Adrenal gland (tissue), 5 donors: ENCODE data around the gene TRIM37.

ENCODE experiments used
- CTCF ChIP-seq, 6 experiments: fragments of 450-650 bp in 4 of 6; fragments of 200-600 bp in 2 of 6; sonication (generic) in 1 of 6; IDR thresholded peaks; 1 replicate in 5 of 6; 2 replicates in 1 of 6; pipeline versions ENCODE4 v1.5.1 to v1.8.0; 2016 to 2021; ENCODE audit warnings: antibody characterized with exemption in 6 of 6, mild to moderate bottlenecking in 2 of 6, moderate library complexity in 1 of 6
- POLR2A ChIP-seq, 2 donors: fragments of 450-650 bp; IDR thresholded peaks; one replicate each; pipeline ENCODE4 v1.6.1; 2017; ENCODE audit warnings: antibody characterized with exemption in 2 of 2, mild to moderate bottlenecking in 2 of 2, moderate library complexity in 1 of 2
- donor health status: DM: no; HTN: no; CAD: no.

GRCh38 chr17:59069856-59070255 lies 36.8 kb downstream of the TRIM37 start:
- no peak for TF ChIP-seq CTCF (IDR thresholded peaks at IDR 0.05)
- TF ChIP-seq POLR2A (IDR thresholded peaks at IDR 0.05): no peak
